Measurements from ENCODE around the gene PCLO. TPM values are rescaled to one million over a fixed set of nuclear protein-coding genes. Genes with fewer than 3 reads are reported as not detected.

The PCLO gene
- polyA plus RNA-seq, 2 of the 4 experiments (the other 2 are of a cell fraction): 0.41 to 1.1 TPM

DNA sequence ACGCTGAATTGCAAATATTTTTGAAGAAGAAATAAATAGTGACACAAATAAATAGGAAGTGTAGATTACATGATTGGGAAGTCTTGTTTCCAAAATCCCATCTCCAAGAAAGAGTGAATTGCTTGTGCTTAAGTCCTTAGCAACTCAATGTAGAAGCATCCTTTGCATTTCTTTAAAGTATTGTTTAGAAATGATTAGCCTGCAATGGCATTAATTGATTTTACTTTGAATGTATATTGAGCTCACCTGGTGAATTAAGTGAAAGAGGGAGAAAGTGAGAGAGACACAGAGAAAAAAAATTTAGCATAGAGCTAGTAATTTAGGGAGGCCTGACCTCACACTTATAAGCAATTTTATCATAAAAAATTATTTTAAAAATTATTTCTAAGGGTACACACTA is 49.0 kb upstream of the PCLO start:
- WGBS (ENCODE audit: missing lambda C conversion rate): 91% methylated on average over 1 of the region's 1 CpG
- TF ChIP-seq JUNB (IDR thresholded peaks at IDR 0.05): no peak
- TF ChIP-seq ZNF302 (CRISPR knock-in tag; IDR thresholded peaks at IDR 0.05): no peak
- no peak for TF ChIP-seq CHD2 (IDR thresholded peaks at IDR 0.05; ENCODE audit: low read length, partially characterized antibody)
- no peak for TF ChIP-seq GATA3 (IDR thresholded peaks at IDR 0.05; ENCODE audit: borderline replicate concordance)
- TF ChIP-seq KDM5A (IDR thresholded peaks at IDR 0.05): no peak
- TF ChIP-seq HOXB13 (CRISPR knock-in tag; IDR thresholded peaks at IDR 0.05; ENCODE audit: low read depth): no peak
- TF ChIP-seq PHF8 (IDR thresholded peaks at IDR 0.05; ENCODE audit: borderline replicate concordance, low read depth): no peak
- TF ChIP-seq CBX8 (IDR thresholded peaks at IDR 0.05): no peak
- TF ChIP-seq NFE2L2 (conservative IDR thresholded peaks at IDR 0.05; ENCODE audit: low read length): no peak
- no peak for TF ChIP-seq NR3C1 (IDR thresholded peaks at IDR 0.05)
- TF ChIP-seq SREBF2 (IDR thresholded peaks at IDR 0.05): no peak
- no peak for TF ChIP-seq ATOH8 (CRISPR knock-in tag; IDR thresholded peaks at IDR 0.05; ENCODE audit: low read depth)
- TF ChIP-seq HES2 (IDR thresholded peaks at IDR 0.05): no peak
- Histone ChIP-seq H3K4me2 (no peak overlapping the region), H3K4me1 (no peaks in the 10 kb centered on the region), H3K27ac (no peak overlapping the region), H3K9me3 (no peaks in the 10 kb centered on the region), H3K4me3 (no peak overlapping the region)
- no peak for DNase-seq (ENCODE audit: low read depth in 1 of 2, low spot score in 1 of 2)
- CTCF ChIA-PET: no interaction called here
- no peak for FAIRE-seq
- ATAC-seq: no peak
- POLR2A ChIA-PET: no interaction called here

- DNase-seq (ENCODE audit: low read depth in 1 of 2, low spot score in 1 of 2): no peak
- 52% methylated on average over 3 of the region's 3 CpGs for WGBS (ENCODE audit: missing lambda C conversion rate)
- no peaks in the 10 kb centered on the region for H3K4me1 ChIP-seq
- no peak overlapping the region for H3K4me2 ChIP-seq
- ChIA-PET CTCF (no interaction called here), POLR2A (no interaction called here)
- TF ChIP-seq HOXA7 (CRISPR knock-in tag; IDR thresholded peaks at IDR 0.05) (no peak), TFCP2L1 (CRISPR knock-in tag; IDR thresholded peaks at IDR 0.05) (no peak), GATA3 (IDR thresholded peaks at IDR 0.05; ENCODE audit: borderline replicate concordance) (no peak), TP53 (CRISPR knock-in tag; IDR thresholded peaks at IDR 0.05) (no peak), ESRRA (IDR thresholded peaks at IDR 0.05; ENCODE audit: borderline replicate concordance, low read length) (no peak), CHD2 (IDR thresholded peaks at IDR 0.05; ENCODE audit: low read length, partially characterized antibody) (no peak)
- TF ChIP-seq, protein P1, sequence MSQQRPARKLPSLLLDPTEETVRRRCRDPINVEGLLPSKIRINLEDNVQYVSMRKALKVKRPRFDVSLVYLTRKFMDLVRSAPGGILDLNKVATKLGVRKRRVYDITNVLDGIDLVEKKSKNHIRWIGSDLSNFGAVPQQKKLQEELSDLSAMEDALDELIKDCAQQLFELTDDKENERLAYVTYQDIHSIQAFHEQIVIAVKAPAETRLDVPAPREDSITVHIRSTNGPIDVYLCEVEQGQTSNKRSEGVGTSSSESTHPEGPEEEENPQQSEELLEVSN (IDR thresholded peaks at IDR 0.05; ENCODE audit: borderline replicate concordance, low read depth): no peak
- TF ChIP-seq, protein P2, sequence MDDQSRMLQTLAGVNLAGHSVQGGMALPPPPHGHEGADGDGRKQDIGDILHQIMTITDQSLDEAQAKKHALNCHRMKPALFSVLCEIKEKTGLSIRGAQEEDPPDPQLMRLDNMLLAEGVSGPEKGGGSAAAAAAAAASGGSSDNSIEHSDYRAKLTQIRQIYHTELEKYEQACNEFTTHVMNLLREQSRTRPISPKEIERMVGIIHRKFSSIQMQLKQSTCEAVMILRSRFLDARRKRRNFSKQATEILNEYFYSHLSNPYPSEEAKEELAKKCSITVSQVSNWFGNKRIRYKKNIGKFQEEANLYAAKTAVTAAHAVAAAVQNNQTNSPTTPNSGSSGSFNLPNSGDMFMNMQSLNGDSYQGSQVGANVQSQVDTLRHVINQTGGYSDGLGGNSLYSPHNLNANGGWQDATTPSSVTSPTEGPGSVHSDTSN (IDR thresholded peaks at IDR 0.05): no peak
- TF ChIP-seq, protein P3, sequence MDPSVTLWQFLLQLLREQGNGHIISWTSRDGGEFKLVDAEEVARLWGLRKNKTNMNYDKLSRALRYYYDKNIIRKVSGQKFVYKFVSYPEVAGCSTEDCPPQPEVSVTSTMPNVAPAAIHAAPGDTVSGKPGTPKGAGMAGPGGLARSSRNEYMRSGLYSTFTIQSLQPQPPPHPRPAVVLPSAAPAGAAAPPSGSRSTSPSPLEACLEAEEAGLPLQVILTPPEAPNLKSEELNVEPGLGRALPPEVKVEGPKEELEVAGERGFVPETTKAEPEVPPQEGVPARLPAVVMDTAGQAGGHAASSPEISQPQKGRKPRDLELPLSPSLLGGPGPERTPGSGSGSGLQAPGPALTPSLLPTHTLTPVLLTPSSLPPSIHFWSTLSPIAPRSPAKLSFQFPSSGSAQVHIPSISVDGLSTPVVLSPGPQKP (IDR thresholded peaks at IDR 0.05; ENCODE audit: low read depth, low read length): no peak
- no peak overlapping the region for H3K27ac ChIP-seq
- H3K9me3 ChIP-seq: no peaks in the 10 kb centered on the region
- FAIRE-seq: no peak
- H3K4me3 ChIP-seq: no peak overlapping the region
- no peak for ATAC-seq
Observed at GRCh38 chr7:83210479-83210878, 47.8 kb upstream of the PCLO start.

DNA sequence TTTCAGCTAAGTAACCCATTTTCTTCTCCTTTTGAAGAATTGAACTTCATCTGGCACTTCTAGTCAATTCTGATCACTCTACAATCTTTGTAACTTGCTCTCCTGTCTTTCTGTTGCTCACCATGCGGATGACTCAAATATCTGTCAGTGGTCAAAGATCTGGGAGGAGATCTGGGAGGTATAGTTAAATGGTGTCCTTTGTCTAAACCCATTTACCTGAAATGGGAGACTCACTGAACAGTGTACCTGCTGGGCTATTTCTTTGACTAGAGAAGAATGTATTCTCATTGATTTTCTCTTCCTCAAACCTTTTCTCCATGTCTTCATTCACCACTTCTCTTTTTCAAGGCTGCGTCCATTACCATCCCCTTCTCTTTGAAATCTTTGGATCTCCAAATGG is 42.0 kb upstream of the PCLO start:
- ATAC-seq: no peak
- no peak overlapping the region for H3K4me2 ChIP-seq
- H3K4me3 ChIP-seq: no peak overlapping the region
- no peaks in the 10 kb centered on the region for H3K4me1 ChIP-seq
- CTCF ChIA-PET: no interaction called here
- 71% methylated on average over 2 of the region's 2 CpGs for WGBS (ENCODE audit: missing lambda C conversion rate)
- H3K9me3 ChIP-seq: no peaks in the 10 kb centered on the region
- POLR2A ChIA-PET: no interaction called here
- DNase-seq (ENCODE audit: low read depth in 1 of 2, low spot score in 1 of 2): no peak
- H3K27ac ChIP-seq: no peak overlapping the region
- no peak for FAIRE-seq
- TF ChIP-seq FOXS1 (CRISPR knock-in tag; IDR thresholded peaks at IDR 0.05) (no peak), PHF8 (IDR thresholded peaks at IDR 0.05; ENCODE audit: borderline replicate concordance, low read depth) (no peak), POLR2A (IDR thresholded peaks at IDR 0.05; ENCODE audit: low read length) (no peak), HES2 (IDR thresholded peaks at IDR 0.05) (no peak), CBX8 (IDR thresholded peaks at IDR 0.05) (no peak), EHF (CRISPR knock-in tag; IDR thresholded peaks at IDR 0.05) (no peak), ZNF302 (CRISPR knock-in tag; IDR thresholded peaks at IDR 0.05) (no peak), BHLHE40 (IDR thresholded peaks at IDR 0.05; ENCODE audit: low read depth, low read length) (no peak), MAZ (IDR thresholded peaks at IDR 0.05; ENCODE audit: borderline replicate concordance, low read depth, low read length) (no peak), FOSB (CRISPR knock-in tag; IDR thresholded peaks at IDR 0.05) (no peak), RFX5 (IDR thresholded peaks at IDR 0.05) (no peak), MAFK (IDR thresholded peaks at IDR 0.05; ENCODE audit: partially characterized antibody) (no peak), RCOR1 (IDR thresholded peaks at IDR 0.05; ENCODE audit: low read depth, low read length) (no peak), SMC3 (IDR thresholded peaks at IDR 0.05) (no peak), HOXB13 (CRISPR knock-in tag; IDR thresholded peaks at IDR 0.05; ENCODE audit: low read depth) (no peak), ATOH8 (CRISPR knock-in tag; IDR thresholded peaks at IDR 0.05; ENCODE audit: low read depth) (no peak), RARB (CRISPR knock-in tag; IDR thresholded peaks at IDR 0.05) (no peak), HOXA7 (CRISPR knock-in tag; IDR thresholded peaks at IDR 0.05) (no peak)
- TF ChIP-seq, protein P1 (IDR thresholded peaks at IDR 0.05; ENCODE audit: borderline replicate concordance, low read depth): no peak

Measured in A549 (cell line).